PC-3 (cell line): ENCODE data around the gene STK31.

ENCODE experiments used
- EZH2 ChIP-seq: fragments of 300-600 bp; sonication (generic); IDR thresholded peaks from one replicate; pipeline ENCODE4 v1.6.1; 2017; ENCODE audit warnings: antibody characterized with exemption, mild to moderate bottlenecking, low read length; ENCODE audit not compliant: unreplicated experiment
- EZH2phosphoT487 ChIP-seq: fragments of 300-600 bp; sonication (generic); IDR thresholded peaks from 2 replicates; pipeline ENCODE4 v1.6.1; 2018; ENCODE audit warnings: mild to moderate bottlenecking, antibody characterized with exemption, low read length, borderline replicate concordance
- TF ChIP-seq, protein P1 (sequence below): fragments of 300-600 bp; sonication (generic); conservative IDR thresholded peaks from 2 replicates; pipeline ENCODE4 v1.5.1; 2017; ENCODE audit warnings: antibody characterized with exemption, low read depth, mild to moderate bottlenecking, low read length

DNA sequence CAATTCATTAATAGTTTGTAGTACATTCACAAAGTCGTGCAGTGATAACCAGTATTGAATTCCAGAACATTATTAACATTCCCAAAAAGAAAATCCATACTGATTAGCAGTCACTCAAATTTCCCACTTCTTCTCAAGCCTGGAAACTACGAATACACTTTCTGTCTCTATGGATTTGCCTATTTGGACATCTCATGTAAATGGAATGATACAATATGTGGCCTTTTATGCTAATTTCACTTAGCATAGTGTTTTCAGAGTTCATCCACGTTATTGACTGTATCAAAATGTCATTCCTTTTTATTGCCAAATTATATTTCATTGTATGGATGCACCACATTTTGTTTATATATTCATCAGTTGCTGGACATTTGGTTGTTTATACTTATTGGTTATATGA lies 78.8 kb downstream of the STK31 start:
- TF ChIP-seq, protein P1, sequence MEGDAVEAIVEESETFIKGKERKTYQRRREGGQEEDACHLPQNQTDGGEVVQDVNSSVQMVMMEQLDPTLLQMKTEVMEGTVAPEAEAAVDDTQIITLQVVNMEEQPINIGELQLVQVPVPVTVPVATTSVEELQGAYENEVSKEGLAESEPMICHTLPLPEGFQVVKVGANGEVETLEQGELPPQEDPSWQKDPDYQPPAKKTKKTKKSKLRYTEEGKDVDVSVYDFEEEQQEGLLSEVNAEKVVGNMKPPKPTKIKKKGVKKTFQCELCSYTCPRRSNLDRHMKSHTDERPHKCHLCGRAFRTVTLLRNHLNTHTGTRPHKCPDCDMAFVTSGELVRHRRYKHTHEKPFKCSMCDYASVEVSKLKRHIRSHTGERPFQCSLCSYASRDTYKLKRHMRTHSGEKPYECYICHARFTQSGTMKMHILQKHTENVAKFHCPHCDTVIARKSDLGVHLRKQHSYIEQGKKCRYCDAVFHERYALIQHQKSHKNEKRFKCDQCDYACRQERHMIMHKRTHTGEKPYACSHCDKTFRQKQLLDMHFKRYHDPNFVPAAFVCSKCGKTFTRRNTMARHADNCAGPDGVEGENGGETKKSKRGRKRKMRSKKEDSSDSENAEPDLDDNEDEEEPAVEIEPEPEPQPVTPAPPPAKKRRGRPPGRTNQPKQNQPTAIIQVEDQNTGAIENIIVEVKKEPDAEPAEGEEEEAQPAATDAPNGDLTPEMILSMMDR = no peak
- TF ChIP-seq EZH2phosphoT487 (no peak), EZH2 (no peak)
